Smooth muscle cell (in vitro differentiated cells): ENCODE data around the gene ARVCF. TPM values are rescaled to one million over a fixed set of nuclear protein-coding genes. Genes with fewer than 3 reads are reported as not detected.
A peak's percentile ranks its signal among the peaks of the same experiment; 100 is the strongest.

Experiments used
- DNase-seq: peaks from one replicate; lab custom pipeline; 2025; ENCODE audit not compliant: unreplicated experiment; lab: John Stamatoyannopoulos, UW
- H2AFZ ChIP-seq: fragments of 200-600 bp; sonication (generic); 2 replicates; pipeline ENCODE4 v1.6.0; 2016; ENCODE audit warnings: antibody characterized with exemption, low read depth, mild to moderate bottlenecking
- H3F3A ChIP-seq: fragments of 200-600 bp; sonication (generic); 2 replicates; pipeline ENCODE4 v1.6.0; 2017; ENCODE audit warnings: antibody characterized with exemption, low read depth
- H3K27ac ChIP-seq: fragments of 200-600 bp; sonication (generic); 2 replicates; pipeline ENCODE4 v1.5.1; 2016; ENCODE audit warnings: low read depth, mild to moderate bottlenecking
- H3K27me3 ChIP-seq: fragments of 200-600 bp; sonication (generic); 2 replicates; pipeline ENCODE4 v1.6.1; 2016; ENCODE audit warnings: low read depth, mild to moderate bottlenecking
- H3K36me3 ChIP-seq: fragments of 200-600 bp; sonication (generic); 2 replicates; pipeline ENCODE4 v1.5.1; 2016; ENCODE audit warnings: low read depth
- H3K4me1 ChIP-seq: fragments of 200-600 bp; sonication (generic); 2 replicates; pipeline ENCODE4 v1.5.1; 2016; ENCODE audit warnings: low read depth
- H3K4me2 ChIP-seq: fragments of 200-600 bp; sonication (generic); 2 replicates; pipeline ENCODE4 v1.6.0; 2016; ENCODE audit warnings: mild to moderate bottlenecking
- H3K4me3 ChIP-seq: fragments of 200-600 bp; sonication (generic); 2 replicates; pipeline ENCODE4 v1.5.1; 2016; ENCODE audit warnings: mild to moderate bottlenecking
- H3K79me2 ChIP-seq: fragments of 200-600 bp; sonication (generic); 2 replicates; pipeline ENCODE4 v1.6.0; 2016; ENCODE audit warnings: low read depth, mild to moderate bottlenecking
- H3K9ac ChIP-seq: fragments of 200-600 bp; sonication (generic); 2 replicates; pipeline ENCODE4 v1.6.0; 2016; ENCODE audit warnings: low read depth
- H3K9me3 ChIP-seq: fragments of 200-600 bp; sonication (generic); replicated peaks from 2 replicates; pipeline ENCODE4 v1.5.1; 2016; ENCODE audit warnings: low read depth
- H4K20me1 ChIP-seq: fragments of 200-600 bp; sonication (generic); 2 replicates; pipeline ENCODE4 v1.6.0; 2016; ENCODE audit warnings: low read depth
- CTCF ChIP-seq: fragments of 200-600 bp; sonication (generic); IDR thresholded peaks from 2 replicates; pipeline ENCODE4 v1.5.1; 2017; ENCODE audit warnings: borderline replicate concordance, mild to moderate bottlenecking, antibody characterized with exemption; ENCODE audit not compliant: insufficient read depth, poor library complexity, severe bottlenecking
- WGBS: methylation state at CpG from one replicate; pipeline ENCODE4 v1.1.7; 2016; ENCODE audit warnings: low lambda C conversion rate; 5-methylcytosine and 5-hydroxymethylcytosine counted together
- polyA plus RNA-seq: library from polyadenylated mRNA; unstranded; fragments of >200 nt; fragmentation: Nextera tagmentation; extraction: Ambion mirVana; gene quantifications from 2 replicates; pipeline ENCODE4 v1.2.1, GENCODE V29; 2016
- total RNA-seq: library from RNA; depleted of rRNA; stranded (reverse); fragments of >200 nt; gene quantifications from 2 replicates; pipeline ENCODE4 v1.2.3, GENCODE V29; 2014

ARVCF gene
- total and polyA plus RNA-seq, 2 experiments from 2014 or later, result 5.4 to 10.6 TPM

- Histone ChIP-seq H3K27ac (no peak overlapping the region), H2AFZ (peak overlapping the region; percentile 38), H4K20me1 (no peaks in the 10 kb centered on the region), H3K9me3 (no peaks in the 10 kb centered on the region), H3K27me3 (no peaks in the 10 kb centered on the region), H3K4me2 (peak overlapping the region; percentile 87), H3K4me1 (peaks cover 19% of the 10 kb centered on the region), H3K4me3 (peak overlapping the region; percentile 45), H3K9ac (no peak overlapping the region), H3K36me3 (no peaks in the 10 kb centered on the region), H3F3A (no peaks in the 10 kb centered on the region), H3K79me2 (no peaks in the 10 kb centered on the region)
- 18% methylated on average over 30 of the region's 30 CpGs for WGBS
- TF ChIP-seq CTCF, result no peak
- DNase-seq, result peak; percentile 52
Measured at GRCh38 chr22:19959043-19959586, 57.5 kb downstream of the ARVCF start.

GRCh38 chr22:19958083-19959042 is 58.3 kb downstream of the ARVCF start:
- Histone ChIP-seq H2AFZ (peak overlapping the region; percentile 38), H3K9ac (no peak overlapping the region), H3K36me3 (no peaks in the 10 kb centered on the region), H4K20me1 (no peaks in the 10 kb centered on the region), H3K27ac (no peak overlapping the region), H3K4me2 (peak overlapping the region; percentile 87), H3F3A (no peaks in the 10 kb centered on the region), H3K4me1 (peaks cover 17% of the 10 kb centered on the region), H3K27me3 (no peaks in the 10 kb centered on the region), H3K4me3 (peak overlapping the region; percentile 45), H3K79me2 (no peaks in the 10 kb centered on the region), H3K9me3 (no peaks in the 10 kb centered on the region)
- no peak for TF ChIP-seq CTCF
- no peak for DNase-seq
- WGBS, result 85% methylated on average over 19 of the region's 19 CpGs

GRCh38 chr22:19957445-19957844 is 59.2 kb downstream of the ARVCF start:
- DNase-seq, result no peak
- Histone ChIP-seq H3K4me2 (no peak overlapping the region), H3K9me3 (no peaks in the 10 kb centered on the region), H3K79me2 (no peaks in the 10 kb centered on the region), H2AFZ (no peak overlapping the region), H3K4me3 (no peak overlapping the region), H3K27me3 (no peaks in the 10 kb centered on the region), H3K4me1 (peaks cover 13% of the 10 kb centered on the region), H3K9ac (no peak overlapping the region), H3K27ac (no peak overlapping the region), H3F3A (no peaks in the 10 kb centered on the region), H3K36me3 (no peaks in the 10 kb centered on the region), H4K20me1 (no peaks in the 10 kb centered on the region)
- no peak for TF ChIP-seq CTCF
- 93% methylated on average over 9 of the region's 9 CpGs for WGBS
